ENCODE results near the gene WASL. TPM values are rescaled to one million over a fixed set of nuclear protein-coding genes. Genes with fewer than 3 reads are reported as not detected.

The WASL gene
- total RNA-seq, 1 experiment from 2014 or later = 34.4 TPM

- H3K27ac Mint-ChIP-seq = no peak overlapping the region
- H3K36me3 Mint-ChIP-seq = peaks cover 32% of the 10 kb centered on the region
- H3K27me3 Mint-ChIP-seq (ENCODE audit: low read depth) = no peaks in the 10 kb centered on the region
- DNase-seq (ENCODE audit: low spot score) = no peak
- H3K4me1 Mint-ChIP-seq = peaks cover 25% of the 10 kb centered on the region
- no peak overlapping the region for H3K4me3 Mint-ChIP-seq
- POLR2A ChIA-PET = no interaction called here
- no peak for ATAC-seq
- no peaks in the 10 kb centered on the region for H3K9me3 Mint-ChIP-seq
- TF ChIP-seq CREM (CRISPR knock-in tag; IDR thresholded peaks at IDR 0.05) (no peak), TEAD1 (CRISPR knock-in tag; IDR thresholded peaks at IDR 0.05) (no peak), MYBL2 (CRISPR knock-in tag; IDR thresholded peaks at IDR 0.05) (no peak), SP1 (CRISPR knock-in tag; conservative IDR thresholded peaks at IDR 0.05) (no peak), ZNF425 (CRISPR knock-in tag; conservative IDR thresholded peaks at IDR 0.05) (no peak), NR2C2 (CRISPR knock-in tag; IDR thresholded peaks at IDR 0.05) (no peak), ZBTB43 (CRISPR knock-in tag; IDR thresholded peaks at IDR 0.05) (no peak), ZNF671 (CRISPR knock-in tag; IDR thresholded peaks at IDR 0.05) (no peak), RORB (CRISPR knock-in tag; IDR thresholded peaks at IDR 0.05) (no peak)
- CTCF ChIA-PET = interaction anchor here (3.0 kb wide), 1 partner anchor 8 kb away, joined by 27 read pairs; no protein-coding TSS in a partner anchor
Measured at GRCh38 chr7:123690550-123690949, 58.3 kb downstream of the WASL start.

- Mint-ChIP-seq H3K4me3 (no peak overlapping the region), H3K27ac (no peak overlapping the region), H3K27me3 (ENCODE audit: low read depth) (no peaks in the 10 kb centered on the region), H3K4me1 (peaks cover 25% of the 10 kb centered on the region), H3K9me3 (no peaks in the 10 kb centered on the region), H3K36me3 (peaks cover 26% of the 10 kb centered on the region)
- no peak for DNase-seq (ENCODE audit: low spot score)
- POLR2A ChIA-PET = no interaction called here
- CTCF ChIA-PET = interaction anchor here (1.0 kb wide), 1 partner anchor 12 kb away, joined by 3 read pairs; no protein-coding TSS in a partner anchor
- ATAC-seq = no peak
- no peak for TF ChIP-seq ZNF416 (CRISPR knock-in tag; IDR thresholded peaks at IDR 0.05)
- no peak for TF ChIP-seq ETV6 (CRISPR knock-in tag; IDR thresholded peaks at IDR 0.05)
- no peak for TF ChIP-seq HMGXB4 (CRISPR knock-in tag; IDR thresholded peaks at IDR 0.05)
- no peak for TF ChIP-seq ATF6 (CRISPR knock-in tag; IDR thresholded peaks at IDR 0.05)
- TF ChIP-seq NFE2L1 (CRISPR knock-in tag; IDR thresholded peaks at IDR 0.05) = no peak
- no peak for TF ChIP-seq ZNF317 (CRISPR knock-in tag; IDR thresholded peaks at IDR 0.05; ENCODE audit: borderline replicate concordance, low read depth)
- TF ChIP-seq FOXP1 (CRISPR knock-in tag; IDR thresholded peaks at IDR 0.05; ENCODE audit: borderline replicate concordance) = no peak
- TF ChIP-seq ESRRA (CRISPR knock-in tag; IDR thresholded peaks at IDR 0.05; ENCODE audit: borderline replicate concordance) = no peak
- TF ChIP-seq JAZF1 (CRISPR knock-in tag; IDR thresholded peaks at IDR 0.05) = no peak
- no peak for TF ChIP-seq ZMAT4 (CRISPR knock-in tag; IDR thresholded peaks at IDR 0.05)
- TF ChIP-seq IRF2 (CRISPR knock-in tag; IDR thresholded peaks at IDR 0.05; ENCODE audit: borderline replicate concordance, low read depth) = no peak
- TF ChIP-seq MXD4 (CRISPR knock-in tag; IDR thresholded peaks at IDR 0.05; ENCODE audit: borderline replicate concordance) = no peak
- TF ChIP-seq ELF4 (CRISPR knock-in tag; IDR thresholded peaks at IDR 0.05; ENCODE audit: low read depth) = no peak
- TF ChIP-seq E2F1 (CRISPR knock-in tag; IDR thresholded peaks at IDR 0.05) = no peak
- TF ChIP-seq CREB1 (CRISPR knock-in tag; IDR thresholded peaks at IDR 0.05) = no peak
- no peak for TF ChIP-seq OVOL2 (CRISPR knock-in tag; IDR thresholded peaks at IDR 0.05; ENCODE audit: borderline replicate concordance)
Measured at GRCh38 chr7:123689250-123689649, 59.6 kb downstream of the WASL start.
